Osteocyte (in vitro differentiated cells): ENCODE results near the gene TP53AIP1. TPM values are rescaled to one million over a fixed set of nuclear protein-coding genes. Genes with fewer than 3 reads are reported as not detected.
A peak's percentile ranks its signal among the peaks of the same experiment; 100 is the strongest.

Source experiments
- DNase-seq: peaks from one replicate; pipeline ENCODE4 v3.0.0; 2021; ENCODE audit warnings: mixed read lengths; ENCODE audit not compliant: unreplicated experiment; ENCODE audit errors: extremely low spot score
- H3K27ac Mint-ChIP-seq: one replicate; pipeline ENCODE4 v1.8.0; 2021; ENCODE audit warnings: mild to moderate bottlenecking, mixed read lengths; ENCODE audit not compliant: unreplicated experiment
- H3K27me3 Mint-ChIP-seq: one replicate; pipeline ENCODE4 v1.8.0; 2021; ENCODE audit warnings: mixed read lengths; ENCODE audit not compliant: unreplicated experiment
- H3K36me3 Mint-ChIP-seq: one replicate; pipeline ENCODE4 v1.8.0; 2021; ENCODE audit warnings: mixed read lengths; ENCODE audit not compliant: unreplicated experiment
- H3K4me1 Mint-ChIP-seq: one replicate; pipeline ENCODE4 v1.8.0; 2021; ENCODE audit warnings: mixed read lengths; ENCODE audit not compliant: unreplicated experiment
- H3K4me3 Mint-ChIP-seq: one replicate; pipeline ENCODE4 v1.8.0; 2021; ENCODE audit warnings: mild to moderate bottlenecking, moderate library complexity, mixed read lengths; ENCODE audit not compliant: unreplicated experiment
- H3K9me3 Mint-ChIP-seq: one replicate; pipeline ENCODE4 v1.8.0; 2021; ENCODE audit warnings: mixed read lengths; ENCODE audit not compliant: unreplicated experiment
- total RNA-seq: library from RNA; stranded (reverse); gene quantifications from 2 replicates; pipeline ENCODE4 v1.2.1, GENCODE V29; 2021
- TF ChIP-seq, protein P1 (sequence below): fragments of 200-600 bp; sonication (generic); IDR thresholded peaks from 2 replicates; pipeline ENCODE4 v1.5.0; 2021; ENCODE audit warnings: antibody characterized with exemption, mild to moderate bottlenecking, moderate library complexity

TP53AIP1 gene
- total RNA-seq, 1 donor from 2014 or later: not detected

DNA sequence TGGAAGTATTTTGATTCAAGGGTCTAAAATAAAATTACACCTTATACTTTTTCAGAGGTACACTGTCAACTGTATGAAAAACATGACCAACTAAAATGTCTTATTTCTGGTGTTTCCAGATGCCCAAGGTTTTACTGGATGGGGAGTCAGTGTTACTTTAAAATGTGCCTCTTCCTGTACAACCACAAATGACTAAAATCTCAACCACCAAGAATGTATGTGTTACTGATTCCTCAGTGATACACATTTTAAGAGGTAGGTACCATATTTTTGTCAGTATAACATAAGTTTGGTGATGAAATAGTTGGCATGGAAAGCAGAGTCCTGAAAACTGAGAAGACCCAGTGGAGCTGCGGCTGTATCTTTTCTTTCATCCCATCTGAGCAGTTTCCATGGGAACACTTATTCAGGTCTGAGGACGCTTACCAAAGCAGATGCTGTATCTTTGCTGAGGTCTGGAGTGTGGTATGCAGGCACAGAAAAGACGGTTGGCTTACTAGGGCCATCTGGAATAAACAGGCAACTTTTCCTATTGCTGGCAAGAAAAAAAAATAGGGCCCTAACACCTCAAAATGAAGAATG lies 21.2 kb upstream of the TP53AIP1 start:
- Mint-ChIP-seq H3K4me3 (no peak overlapping the region), H3K9me3 (no peaks in the 10 kb centered on the region), H3K27ac (no peak overlapping the region), H3K27me3 (no peaks in the 10 kb centered on the region), H3K4me1 (peaks cover 1% of the 10 kb centered on the region), H3K36me3 (peaks cover 3% of the 10 kb centered on the region)
- no peak for DNase-seq
- TF ChIP-seq, protein P1, sequence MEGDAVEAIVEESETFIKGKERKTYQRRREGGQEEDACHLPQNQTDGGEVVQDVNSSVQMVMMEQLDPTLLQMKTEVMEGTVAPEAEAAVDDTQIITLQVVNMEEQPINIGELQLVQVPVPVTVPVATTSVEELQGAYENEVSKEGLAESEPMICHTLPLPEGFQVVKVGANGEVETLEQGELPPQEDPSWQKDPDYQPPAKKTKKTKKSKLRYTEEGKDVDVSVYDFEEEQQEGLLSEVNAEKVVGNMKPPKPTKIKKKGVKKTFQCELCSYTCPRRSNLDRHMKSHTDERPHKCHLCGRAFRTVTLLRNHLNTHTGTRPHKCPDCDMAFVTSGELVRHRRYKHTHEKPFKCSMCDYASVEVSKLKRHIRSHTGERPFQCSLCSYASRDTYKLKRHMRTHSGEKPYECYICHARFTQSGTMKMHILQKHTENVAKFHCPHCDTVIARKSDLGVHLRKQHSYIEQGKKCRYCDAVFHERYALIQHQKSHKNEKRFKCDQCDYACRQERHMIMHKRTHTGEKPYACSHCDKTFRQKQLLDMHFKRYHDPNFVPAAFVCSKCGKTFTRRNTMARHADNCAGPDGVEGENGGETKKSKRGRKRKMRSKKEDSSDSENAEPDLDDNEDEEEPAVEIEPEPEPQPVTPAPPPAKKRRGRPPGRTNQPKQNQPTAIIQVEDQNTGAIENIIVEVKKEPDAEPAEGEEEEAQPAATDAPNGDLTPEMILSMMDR: no peak

DNA sequence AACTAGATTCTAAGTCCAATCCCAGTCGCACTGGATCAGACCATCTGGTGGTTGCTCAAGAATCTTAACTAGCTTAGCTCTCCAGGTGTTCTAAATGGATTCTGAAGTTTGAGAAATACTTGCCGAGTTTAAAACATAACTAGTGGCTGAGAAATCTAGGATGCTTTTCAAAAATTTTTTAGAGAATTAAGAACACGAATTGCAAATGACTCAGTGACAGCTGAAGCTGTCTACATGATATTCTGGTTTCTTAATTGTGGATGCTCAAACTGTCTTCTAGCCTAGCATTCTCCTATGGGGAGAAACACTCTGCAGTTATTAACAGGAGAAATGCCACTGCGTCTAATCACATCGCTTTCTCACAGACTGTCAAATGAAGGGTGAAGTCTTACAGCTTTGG lies 20.2 kb upstream of the TP53AIP1 start:
- peaks cover 5% of the 10 kb centered on the region for H3K27me3 Mint-ChIP-seq
- no peak overlapping the region for H3K27ac Mint-ChIP-seq
- no peak for DNase-seq
- no peaks in the 10 kb centered on the region for H3K9me3 Mint-ChIP-seq
- peaks cover 1% of the 10 kb centered on the region for H3K4me1 Mint-ChIP-seq
- no peak overlapping the region for H3K4me3 Mint-ChIP-seq
- TF ChIP-seq, protein P1: no peak
- H3K36me3 Mint-ChIP-seq: peaks cover 3% of the 10 kb centered on the region

DNA sequence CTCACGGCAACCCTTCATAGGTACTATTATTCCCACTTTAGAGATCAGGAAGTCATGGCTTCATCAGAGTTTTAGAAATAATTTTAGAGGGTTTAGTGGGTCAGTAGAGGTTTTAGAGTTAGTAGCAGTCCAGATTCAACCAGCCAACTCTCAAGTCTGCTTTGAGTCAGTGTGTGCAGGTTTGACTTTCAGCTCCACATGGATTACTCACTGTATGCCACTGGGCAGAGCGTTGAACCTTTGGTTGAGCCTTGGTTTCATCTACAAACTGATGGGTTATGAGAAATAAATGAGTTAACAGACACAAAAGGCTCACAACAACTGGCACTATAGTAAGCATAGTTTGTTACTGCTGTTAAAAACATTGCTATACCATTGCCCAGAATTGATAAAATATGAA lies 19.0 kb upstream of the TP53AIP1 start:
- Mint-ChIP-seq H3K27ac (no peak overlapping the region), H3K4me1 (peaks cover 1% of the 10 kb centered on the region), H3K9me3 (no peaks in the 10 kb centered on the region), H3K4me3 (no peak overlapping the region), H3K36me3 (peaks cover 3% of the 10 kb centered on the region), H3K27me3 (peaks cover 12% of the 10 kb centered on the region)
- peak; percentile 3 for DNase-seq
- TF ChIP-seq, protein P1: no peak

DNA sequence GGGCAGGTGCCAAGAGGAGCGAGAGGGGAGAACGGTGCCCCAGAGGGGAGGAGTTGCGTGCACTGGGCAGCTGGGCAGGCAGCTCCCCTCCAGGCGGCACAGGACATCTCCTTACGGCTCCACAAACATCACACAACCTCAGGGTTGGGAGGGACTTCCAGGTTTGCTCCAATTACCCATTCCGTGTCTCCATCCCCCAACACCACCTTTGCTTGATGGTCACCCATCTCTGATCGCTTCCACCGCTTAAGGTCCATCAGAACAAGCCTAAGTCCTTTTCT lies 14.5 kb upstream of the TP53AIP1 start:
- Mint-ChIP-seq H3K4me3 (no peak overlapping the region), H3K9me3 (no peaks in the 10 kb centered on the region)
- TF ChIP-seq, protein P1: no peak

DNA sequence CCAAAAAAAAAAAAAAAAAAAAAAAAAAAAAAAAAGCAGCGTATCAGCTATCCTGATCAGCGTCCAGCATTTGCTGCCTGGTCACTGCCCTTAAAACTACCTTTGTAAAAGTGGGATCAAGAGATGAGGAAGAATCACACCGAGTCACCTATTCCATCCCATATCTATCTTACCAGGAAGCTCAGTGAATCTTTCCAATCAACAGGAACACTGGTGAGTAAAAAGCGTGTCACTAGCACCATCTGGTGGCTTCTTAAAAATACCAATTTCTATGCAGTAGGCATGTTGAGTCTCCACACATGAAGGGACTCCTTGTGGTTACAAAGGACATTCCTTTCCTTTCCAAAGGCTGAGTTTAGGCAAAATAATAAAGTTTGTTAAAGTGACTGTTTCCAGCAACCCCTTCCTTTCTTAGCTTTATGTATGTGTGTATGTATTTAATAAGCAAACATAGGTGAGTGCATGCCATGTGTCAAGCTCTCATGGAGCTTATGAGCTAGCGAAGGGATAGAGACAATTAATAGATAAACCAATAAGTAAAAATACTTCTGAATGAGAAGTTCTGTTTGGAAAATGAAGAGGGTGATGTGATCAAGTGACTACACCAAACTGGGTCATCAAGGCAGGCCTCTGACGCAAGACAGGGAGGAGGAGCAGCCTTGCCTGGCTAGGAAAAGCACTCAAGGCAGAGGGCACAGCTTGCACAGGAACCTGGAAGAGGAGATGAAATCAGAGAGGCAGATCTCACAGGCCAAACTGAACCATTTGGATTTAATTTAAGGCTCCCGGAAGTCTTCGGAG lies 13.9 kb upstream of the TP53AIP1 start:
- no peaks in the 10 kb centered on the region for H3K4me1 Mint-ChIP-seq
- peaks cover 42% of the 10 kb centered on the region for H3K27me3 Mint-ChIP-seq
- no peak overlapping the region for H3K4me3 Mint-ChIP-seq
- peak; percentile 73 for DNase-seq
- no peaks in the 10 kb centered on the region for H3K36me3 Mint-ChIP-seq
- H3K27ac Mint-ChIP-seq: no peak overlapping the region
- no peaks in the 10 kb centered on the region for H3K9me3 Mint-ChIP-seq
- TF ChIP-seq, protein P1: peak; percentile 86

More for the DNA sequence above, 14.5 kb upstream of the TP53AIP1 start:
- Mint-ChIP-seq H3K27ac (no peak overlapping the region), H3K4me1 (no peaks in the 10 kb centered on the region), H3K36me3 (no peaks in the 10 kb centered on the region), H3K27me3 (peaks cover 42% of the 10 kb centered on the region)
- no peak for DNase-seq
